Activated naive CD8-positive, alpha-beta T cell treated with anti-CD3 and anti-CD28 coated beads, Interleukin-2, amount 10 ng/mL, durations not matched to agents 7 days and 5 days (primary cell): ENCODE measurements around the gene CALR3. TPM values are rescaled to one million over a fixed set of nuclear protein-coding genes. Genes with fewer than 3 reads are reported as not detected.
"Not testable (repeated sequence)": the region's sequence is repeated elsewhere in the genome, so short reads cannot be mapped to it uniquely, and the experiment has no call there.

ENCODE experiments used
- ATAC-seq: fragments of 150-1000 bp; cut with Tn5 transposase; one replicate; pipeline ENCODE4 v1.10.0; 2021; ENCODE audit warnings: low read depth, moderate library complexity
- POLR2A ChIA-PET: fragments of 350-600 bp; sonication (Branson Sonifier 250); formaldehyde crosslinking; loops from one replicate; lab custom pipeline; 2021; ENCODE audit warnings: antibody characterized with exemption; lab: Charles Lee
- DNase-seq: peaks from one replicate; pipeline ENCODE4 v3.0.0; 2021
- H3K27ac Mint-ChIP-seq: one replicate; pipeline ENCODE4 v1.8.0; 2022; ENCODE audit warnings: mild to moderate bottlenecking, mixed read lengths
- H3K27me3 Mint-ChIP-seq: one replicate; pipeline ENCODE4 v1.8.0; 2022; ENCODE audit warnings: mild to moderate bottlenecking, moderate library complexity, mixed read lengths
- H3K36me3 Mint-ChIP-seq: one replicate; pipeline ENCODE4 v1.8.0; 2021; ENCODE audit warnings: mild to moderate bottlenecking, mixed read lengths
- H3K4me1 Mint-ChIP-seq: one replicate; pipeline ENCODE4 v1.8.0; 2021; ENCODE audit warnings: mixed read lengths
- H3K4me3 Mint-ChIP-seq: one replicate; pipeline ENCODE4 v1.8.0; 2022; ENCODE audit warnings: mild to moderate bottlenecking, moderate library complexity, mixed read lengths
- H3K9me3 Mint-ChIP-seq: one replicate; pipeline ENCODE4 v1.8.0; 2021; ENCODE audit warnings: mixed read lengths
- total RNA-seq, 2 experiments: library from RNA; stranded (reverse); gene quantifications; one replicate each; pipeline ENCODE4 v1.2.3, GENCODE V29; 2021

CALR3 gene
- total RNA-seq, 2 experiments from 2014 or later: not detected

DNA sequence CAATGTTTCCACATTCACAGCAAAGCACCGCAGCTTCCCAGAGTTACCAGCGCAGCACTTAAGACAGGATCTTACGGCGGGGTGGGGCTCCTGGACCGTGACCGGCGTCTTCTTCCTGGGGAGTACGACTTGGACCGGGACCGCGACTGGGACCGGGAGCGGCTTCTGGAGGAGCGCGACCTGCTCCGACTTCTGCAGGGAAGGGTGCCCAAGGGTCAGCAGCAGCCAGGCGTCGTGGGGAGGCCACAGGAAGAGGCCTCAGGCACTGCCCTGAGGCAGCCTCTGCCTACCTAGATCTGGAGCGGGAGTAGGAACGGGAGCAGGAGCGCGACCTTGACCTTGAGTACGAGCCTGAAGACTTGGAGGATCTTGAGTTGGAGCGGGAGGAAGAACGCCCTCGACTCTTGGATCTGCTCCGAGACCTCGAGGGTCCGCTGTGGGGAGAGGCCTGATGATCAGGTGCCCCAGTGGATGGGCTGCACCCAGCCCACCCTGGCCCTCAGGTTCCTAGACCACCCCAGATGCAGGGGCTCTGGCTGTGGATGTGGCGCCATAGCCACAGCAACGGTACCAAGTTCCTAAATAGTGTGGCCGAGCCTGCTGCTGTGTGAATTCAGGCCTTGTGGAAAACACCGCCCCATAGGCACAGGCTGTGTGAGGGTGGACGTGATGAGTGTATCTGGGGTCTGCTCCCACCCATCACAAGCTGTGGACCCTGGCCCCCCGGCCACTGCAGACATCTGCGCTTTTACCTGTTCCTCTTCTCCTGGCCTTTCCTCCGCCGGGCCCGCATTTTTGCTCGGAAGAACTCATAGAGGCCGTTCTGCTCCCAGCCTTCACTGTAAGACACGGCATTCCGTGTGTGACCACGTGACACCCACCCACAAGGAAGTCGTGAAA, 24.4 kb upstream of the CALR3 start:
- H3K4me3 Mint-ChIP-seq: no peak overlapping the region
- no peak overlapping the region for H3K27ac Mint-ChIP-seq
- peaks cover 19% of the 10 kb centered on the region for H3K36me3 Mint-ChIP-seq
- peaks cover 8% of the 10 kb centered on the region for H3K4me1 Mint-ChIP-seq
- POLR2A ChIA-PET: no interaction called here
- no peak for ATAC-seq
- H3K9me3 Mint-ChIP-seq: no peaks in the 10 kb centered on the region
- H3K27me3 Mint-ChIP-seq: no peaks in the 10 kb centered on the region
- no peak for DNase-seq

DNA sequence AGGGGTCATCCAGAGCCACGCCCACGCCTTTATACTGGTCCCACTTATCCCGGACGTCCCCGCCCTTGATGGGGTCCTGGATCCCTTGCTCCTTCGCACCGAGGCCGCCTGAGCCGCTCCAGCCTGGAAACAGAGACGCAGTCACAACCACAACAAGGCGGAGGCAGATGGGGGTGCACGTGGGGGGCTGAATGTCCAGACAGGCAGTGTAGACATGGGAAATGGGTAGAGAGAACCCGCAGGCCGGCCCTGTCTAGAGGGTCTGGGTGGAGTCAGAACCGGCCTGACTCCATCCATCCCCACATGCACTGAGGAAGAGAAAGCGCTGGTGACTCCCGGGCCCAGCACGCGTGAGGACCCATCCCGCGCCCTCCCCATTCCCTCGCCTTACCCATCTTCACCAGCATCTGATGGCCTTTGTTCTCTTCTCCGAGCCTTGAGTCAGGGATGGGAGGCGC, 23.3 kb upstream of the CALR3 start:
- Mint-ChIP-seq H3K27me3 (no peaks in the 10 kb centered on the region), H3K9me3 (no peaks in the 10 kb centered on the region), H3K4me1 (peaks cover 8% of the 10 kb centered on the region), H3K4me3 (no peak overlapping the region), H3K27ac (no peak overlapping the region), H3K36me3 (peaks cover 19% of the 10 kb centered on the region)
- ATAC-seq: no peak
- POLR2A ChIA-PET: no interaction called here
- no peak for DNase-seq

DNA sequence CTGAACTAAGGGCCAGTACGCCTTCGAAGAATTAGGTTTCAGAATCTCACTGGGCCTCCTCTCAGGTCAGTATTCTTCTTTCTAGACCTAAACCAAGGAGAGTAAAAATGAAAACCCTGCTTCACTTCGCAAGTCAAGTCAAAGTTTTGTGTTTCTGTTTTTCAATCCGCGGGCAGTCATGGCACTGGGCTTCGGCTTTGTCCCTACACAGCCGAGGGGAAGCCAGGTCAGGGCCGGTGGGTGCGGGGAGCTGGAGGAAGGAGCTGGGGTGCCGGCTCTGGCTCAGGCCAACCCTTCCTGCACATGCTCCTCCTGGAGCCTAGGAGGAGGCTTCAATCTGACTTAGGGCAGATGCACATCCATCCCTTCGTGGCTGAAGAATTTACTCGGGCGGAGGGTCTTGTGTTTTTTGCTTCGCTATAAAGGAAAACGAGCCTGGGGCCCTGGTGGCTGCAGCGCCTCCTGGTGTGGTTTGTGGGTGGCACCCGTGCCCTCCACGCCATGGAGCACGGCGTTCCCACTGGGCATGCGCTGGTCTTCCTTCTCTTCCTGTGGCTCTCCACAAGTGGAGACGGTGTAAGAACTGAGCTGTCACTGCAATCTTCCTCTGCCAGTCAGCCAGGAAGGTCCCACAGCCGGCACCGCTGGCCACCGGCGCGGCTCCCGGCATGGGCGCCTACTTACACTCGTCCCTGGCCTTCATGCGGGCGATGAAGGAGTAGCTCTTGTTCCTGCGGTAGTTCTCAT, 22.7 kb upstream of the CALR3 start:
- ATAC-seq: no peak
- POLR2A ChIA-PET: interaction anchor here (1.2 kb wide), 1 partner anchor 10 kb away, joined by 3 read pairs; no protein-coding TSS in a partner anchor
- H3K4me3 Mint-ChIP-seq: no peak overlapping the region
- DNase-seq: no peak
- H3K4me1 Mint-ChIP-seq: peaks cover 8% of the 10 kb centered on the region
- H3K27me3 Mint-ChIP-seq: no peaks in the 10 kb centered on the region
- no peak overlapping the region for H3K27ac Mint-ChIP-seq
- H3K36me3 Mint-ChIP-seq: peaks cover 13% of the 10 kb centered on the region
- H3K9me3 Mint-ChIP-seq: no peaks in the 10 kb centered on the region

DNA sequence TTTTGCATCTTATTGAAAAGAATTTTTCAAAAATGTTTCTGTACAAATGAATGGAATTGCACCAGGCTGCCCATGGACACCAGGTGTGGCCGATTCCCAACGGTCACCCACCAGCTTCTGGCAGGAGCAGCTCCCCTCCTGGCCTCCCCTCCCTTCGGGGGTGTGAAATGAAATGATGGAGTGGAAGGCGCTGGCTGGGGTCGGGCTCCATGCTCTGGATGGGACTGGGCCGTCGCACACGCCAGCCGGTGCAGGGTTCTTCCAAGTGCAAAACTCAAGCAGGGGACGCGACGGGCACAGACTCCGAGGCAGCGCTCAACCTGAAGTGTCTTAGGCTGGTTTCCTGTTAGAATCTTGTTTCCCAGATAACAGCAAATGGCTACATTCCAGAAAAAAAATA, 22.1 kb upstream of the CALR3 start:
- DNase-seq (no peak), ATAC-seq (no peak)
- no peak overlapping the region for H3K27ac Mint-ChIP-seq
- H3K4me3 Mint-ChIP-seq: no peak overlapping the region
- H3K4me1 Mint-ChIP-seq: peaks cover 8% of the 10 kb centered on the region
- H3K27me3 Mint-ChIP-seq: no peaks in the 10 kb centered on the region
- POLR2A ChIA-PET: interaction anchor here (1.2 kb wide), 1 partner anchor 10 kb away, joined by 3 read pairs; no protein-coding TSS in a partner anchor
- H3K9me3 Mint-ChIP-seq: no peaks in the 10 kb centered on the region
- peaks cover 11% of the 10 kb centered on the region for H3K36me3 Mint-ChIP-seq

DNA sequence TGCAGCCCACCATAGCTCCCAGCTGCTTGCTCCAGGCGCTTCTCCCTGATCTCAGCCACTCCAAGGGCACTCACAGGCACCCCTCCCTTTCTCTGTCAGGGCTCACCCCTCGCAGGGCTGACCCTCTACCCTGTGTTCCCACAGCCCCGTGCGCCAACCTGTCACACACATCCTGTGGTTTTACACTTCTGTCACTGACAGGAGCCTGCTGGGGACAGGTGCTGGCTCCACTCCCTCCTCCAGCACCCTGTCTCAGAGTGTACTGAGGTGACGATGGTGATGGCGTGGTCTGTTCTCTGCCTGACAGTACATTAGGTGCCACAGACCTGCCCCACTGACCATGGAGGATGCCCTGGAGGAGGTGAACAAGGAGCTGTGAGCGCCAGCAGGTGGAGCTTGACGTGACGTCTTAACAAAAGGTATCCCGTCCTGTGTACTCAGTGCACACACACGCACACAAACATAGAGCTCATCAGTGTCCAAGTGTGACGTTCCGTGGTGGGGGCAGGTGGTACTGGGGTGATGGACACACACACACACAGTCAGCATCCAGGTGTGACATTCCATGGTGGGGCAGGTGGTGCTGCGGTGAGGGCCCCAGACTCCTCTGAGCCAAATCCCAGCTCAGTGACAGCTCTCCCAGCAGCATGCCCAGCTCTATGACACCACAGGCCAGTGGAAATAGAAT, 21.1 kb upstream of the CALR3 start:
- H3K9me3 Mint-ChIP-seq: no peaks in the 10 kb centered on the region
- ATAC-seq (peak; percentile 19), DNase-seq (no peak)
- no peaks in the 10 kb centered on the region for H3K27me3 Mint-ChIP-seq
- POLR2A ChIA-PET: interaction anchor here (1.2 to 1.3 kb wide), 3 partner anchors 11 to 25 kb away, joined by 3 to 5 read pairs (median 4); partner anchors contain the start of gene CHERP
- peak overlapping the region; percentile 56 for H3K27ac Mint-ChIP-seq
- H3K4me3 Mint-ChIP-seq: no peak overlapping the region
- H3K36me3 Mint-ChIP-seq: peaks cover 6% of the 10 kb centered on the region
- peaks cover 8% of the 10 kb centered on the region for H3K4me1 Mint-ChIP-seq

DNA sequence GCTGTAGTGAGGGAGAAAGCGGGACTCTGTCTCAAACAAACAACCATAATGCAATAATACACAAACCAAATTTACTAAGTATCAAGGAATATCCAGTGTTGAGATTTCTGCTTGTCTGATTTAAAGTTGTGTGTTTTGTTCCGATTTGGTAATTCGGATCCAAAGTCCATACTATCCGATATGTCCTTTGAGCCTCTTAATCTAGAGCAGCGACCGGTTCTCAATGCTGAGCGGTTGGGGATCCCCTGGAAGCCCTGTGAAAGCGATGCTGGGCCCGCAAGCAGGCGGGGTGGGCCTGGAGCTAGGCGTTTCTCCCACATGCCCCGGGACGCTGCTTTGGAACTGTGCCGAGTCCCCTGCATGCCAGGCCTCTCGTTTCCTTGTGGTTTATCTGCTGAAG, 20.4 kb upstream of the CALR3 start:
- H3K4me1 Mint-ChIP-seq: peaks cover 8% of the 10 kb centered on the region
- peaks cover 6% of the 10 kb centered on the region for H3K36me3 Mint-ChIP-seq
- no peak for DNase-seq
- H3K27ac Mint-ChIP-seq: no peak overlapping the region
- no peak for ATAC-seq
- no peaks in the 10 kb centered on the region for H3K9me3 Mint-ChIP-seq
- H3K27me3 Mint-ChIP-seq: no peaks in the 10 kb centered on the region
- H3K4me3 Mint-ChIP-seq: no peak overlapping the region
- POLR2A ChIA-PET: interaction anchor here (1.3 kb wide), 1 partner anchor 26 kb away, joined by 5 read pairs; the partner anchor contains the start of gene CHERP

DNA sequence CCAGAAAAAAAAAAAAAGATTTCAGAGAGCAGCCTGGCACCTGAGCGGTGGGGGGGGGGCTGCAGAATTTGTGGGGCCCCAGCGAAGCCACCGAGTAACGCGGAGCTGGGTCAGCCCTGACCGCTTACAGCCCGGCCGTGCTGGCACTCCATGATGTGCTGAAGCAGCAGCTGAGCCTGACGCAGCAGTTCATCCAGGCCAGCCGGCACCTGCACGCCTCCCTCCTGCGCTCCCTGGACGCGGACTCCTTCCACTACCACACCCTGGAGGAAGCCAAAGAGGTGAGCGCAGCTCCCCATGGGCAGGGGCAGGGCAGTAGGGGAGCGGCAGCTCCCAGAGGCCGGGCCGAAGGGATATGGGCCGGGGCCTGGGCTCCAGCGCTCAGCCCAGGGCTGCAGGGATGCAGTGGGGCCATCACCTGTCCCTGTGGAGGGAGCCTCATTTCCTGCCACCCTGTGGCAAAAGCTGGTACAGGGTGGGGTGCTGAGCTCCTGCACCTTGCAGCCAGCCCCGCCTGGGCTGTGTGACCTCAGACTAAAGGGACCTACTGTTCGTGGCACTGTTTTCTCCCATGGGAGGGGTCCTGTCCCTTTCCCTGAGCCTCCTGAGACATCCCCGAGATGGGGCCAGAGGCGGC, 18.5 kb upstream of the CALR3 start:
- DNase-seq: no peak
- no peaks in the 10 kb centered on the region for H3K9me3 Mint-ChIP-seq
- no peak for ATAC-seq
- peaks cover 5% of the 10 kb centered on the region for H3K36me3 Mint-ChIP-seq
- peaks cover 8% of the 10 kb centered on the region for H3K4me1 Mint-ChIP-seq
- POLR2A ChIA-PET: interaction anchor here (1.0 kb wide), 1 partner anchor 146 kb away, joined by 3 read pairs; the partner anchor contains the start of gene TMEM38A
- no peak overlapping the region for H3K27ac Mint-ChIP-seq
- H3K27me3 Mint-ChIP-seq: no peaks in the 10 kb centered on the region
- no peak overlapping the region for H3K4me3 Mint-ChIP-seq

DNA sequence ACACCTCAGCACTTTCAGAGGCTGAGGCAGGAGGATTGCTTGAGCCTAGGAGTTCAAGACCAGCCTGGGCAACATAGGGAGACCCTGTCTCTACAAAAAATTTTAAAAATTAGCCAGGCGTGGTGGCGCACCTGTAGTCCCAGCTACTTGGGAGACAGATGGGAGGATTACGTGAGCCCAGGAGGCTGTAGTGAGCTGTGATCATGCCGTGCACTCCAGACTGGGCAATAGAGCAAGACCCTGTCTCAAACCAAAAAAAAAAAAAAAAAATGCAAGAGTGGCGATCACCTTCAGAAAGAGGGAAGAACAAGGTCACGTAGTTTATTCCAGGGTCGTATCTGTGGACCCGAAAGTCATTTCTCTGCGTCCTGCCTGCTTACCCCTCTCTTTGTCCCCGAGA, 16.6 kb upstream of the CALR3 start:
- H3K27me3 Mint-ChIP-seq, H3K9me3 Mint-ChIP-seq, H3K27ac Mint-ChIP-seq, POLR2A ChIA-PET, H3K4me1 Mint-ChIP-seq, ATAC-seq, H3K4me3 Mint-ChIP-seq, H3K36me3 Mint-ChIP-seq, DNase-seq: not testable (repeated sequence)

DNA sequence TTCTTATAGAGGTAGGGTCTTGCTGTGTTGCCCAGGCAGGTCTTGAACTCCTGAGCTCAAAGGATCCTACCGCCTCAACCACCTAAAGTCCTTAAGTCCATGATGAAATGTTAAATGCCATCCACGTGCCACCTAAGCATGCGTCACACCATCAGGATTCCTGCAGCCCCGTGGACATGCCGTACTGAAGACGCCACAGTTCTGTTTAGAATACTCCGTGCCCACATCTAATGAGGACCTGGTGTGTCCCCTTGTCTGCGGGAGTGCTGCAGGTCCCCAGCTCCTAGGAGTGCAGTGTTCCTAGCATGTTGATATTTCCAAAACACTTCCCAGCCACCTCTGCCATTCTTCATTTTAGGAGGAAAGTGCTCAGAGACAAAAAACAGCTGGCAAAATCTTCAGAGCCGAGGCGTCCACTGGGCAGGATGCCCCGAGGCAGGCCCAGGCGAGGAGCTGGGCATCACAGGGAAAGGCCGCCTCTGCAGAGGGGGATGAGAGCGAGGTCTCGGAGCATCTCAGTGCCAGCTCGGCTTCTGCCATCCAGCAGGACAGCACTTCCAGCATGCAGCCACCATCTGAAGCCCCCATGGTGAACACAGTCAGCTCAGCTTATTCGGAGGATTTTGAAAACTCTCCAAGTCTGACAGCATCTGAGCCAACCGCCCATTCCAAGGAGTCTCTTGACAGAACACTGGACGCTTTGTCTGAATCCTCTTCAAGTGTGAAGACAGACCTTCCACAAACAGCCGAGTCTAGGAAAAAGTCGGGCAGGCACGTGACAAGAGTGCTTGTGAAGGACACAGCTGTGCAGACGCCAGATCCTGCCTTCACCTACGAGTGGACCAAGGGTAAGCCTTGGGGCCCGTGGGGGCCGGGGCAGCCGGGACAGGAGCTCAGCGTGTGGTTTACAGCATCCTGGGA, 13.4 kb upstream of the CALR3 start:
- no peaks in the 10 kb centered on the region for H3K4me1 Mint-ChIP-seq
- no peaks in the 10 kb centered on the region for H3K27me3 Mint-ChIP-seq
- H3K4me3 Mint-ChIP-seq: no peak overlapping the region
- DNase-seq (no peak), ATAC-seq (no peak)
- H3K36me3 Mint-ChIP-seq: peaks cover 1% of the 10 kb centered on the region
- H3K9me3 Mint-ChIP-seq: no peaks in the 10 kb centered on the region
- no peak overlapping the region for H3K27ac Mint-ChIP-seq
- POLR2A ChIA-PET: interaction anchor here (1.1 kb wide), 1 partner anchor 11 kb away, joined by 4 read pairs; no protein-coding TSS in a partner anchor

DNA sequence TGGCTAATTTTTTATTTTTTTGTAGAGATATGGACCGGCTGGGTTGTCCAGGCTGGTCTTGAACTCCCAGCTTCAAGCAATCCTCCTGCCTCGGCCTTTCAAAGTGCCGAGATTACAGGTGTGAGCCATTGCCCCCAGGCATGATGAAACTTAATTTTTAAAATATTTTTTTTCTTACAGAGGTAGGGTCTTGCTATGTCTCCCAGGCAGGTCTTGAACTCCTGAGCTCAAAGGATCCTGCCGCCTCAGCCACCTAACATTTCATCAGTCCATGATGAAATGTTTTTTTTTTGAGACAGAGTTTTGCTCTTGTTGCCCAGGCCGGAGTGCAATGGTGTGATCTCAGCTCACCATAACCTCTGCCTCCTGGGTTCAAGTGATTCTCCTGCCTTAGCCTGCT, 12.6 kb upstream of the CALR3 start:
- no peak for DNase-seq
- Mint-ChIP-seq H3K9me3 (no peaks in the 10 kb centered on the region), H3K27me3 (no peaks in the 10 kb centered on the region), H3K4me1 (no peaks in the 10 kb centered on the region), H3K36me3 (peaks cover 2% of the 10 kb centered on the region), H3K27ac (no peak overlapping the region), H3K4me3 (no peak overlapping the region)
- POLR2A ChIA-PET: no interaction called here
- no peak for ATAC-seq

DNA sequence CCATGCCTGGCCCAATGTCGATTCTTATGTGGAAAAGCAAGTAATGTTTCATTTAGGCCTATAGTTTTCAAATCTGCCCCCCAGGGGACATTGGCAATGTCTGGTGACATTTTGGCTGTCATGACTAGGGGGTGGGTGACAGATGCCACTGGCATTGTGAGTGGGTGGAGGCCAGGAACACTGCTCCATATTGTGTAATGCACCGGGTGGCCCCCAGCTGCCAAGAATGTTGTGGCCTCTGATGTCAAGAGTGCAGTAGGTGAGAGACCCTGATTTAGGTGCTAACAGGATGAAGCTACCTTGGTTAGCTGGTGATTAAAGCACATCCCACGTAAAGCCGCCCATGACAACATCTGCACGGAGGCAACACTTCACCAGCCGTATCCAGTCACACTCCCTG, 11.0 kb upstream of the CALR3 start:
- no peak overlapping the region for H3K4me3 Mint-ChIP-seq
- H3K27me3 Mint-ChIP-seq: no peaks in the 10 kb centered on the region
- POLR2A ChIA-PET: no interaction called here
- H3K9me3 Mint-ChIP-seq: no peaks in the 10 kb centered on the region
- H3K36me3 Mint-ChIP-seq: peaks cover 2% of the 10 kb centered on the region
- no peak for DNase-seq
- no peak for ATAC-seq
- H3K27ac Mint-ChIP-seq: no peak overlapping the region
- no peaks in the 10 kb centered on the region for H3K4me1 Mint-ChIP-seq

DNA sequence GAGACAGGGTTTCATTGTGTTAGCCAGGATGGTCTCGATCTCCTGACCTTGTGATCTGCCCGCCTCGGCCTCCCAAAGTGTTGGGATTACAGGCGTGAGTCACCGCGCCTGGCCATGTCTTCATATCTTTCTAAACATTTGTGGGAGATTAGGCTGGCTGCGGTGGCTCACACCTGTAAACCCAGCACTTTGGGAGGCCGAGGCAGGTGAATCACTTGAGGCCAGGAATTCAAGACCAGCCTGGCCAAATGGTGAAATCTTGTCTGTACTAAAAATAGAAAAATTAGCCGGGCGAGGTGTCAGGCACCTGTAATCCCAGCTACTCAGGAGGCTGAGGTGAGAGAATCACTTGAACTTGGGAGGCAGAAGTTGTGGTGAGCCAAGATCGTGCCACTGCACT, 10.2 kb upstream of the CALR3 start:
- H3K27me3 Mint-ChIP-seq, ATAC-seq, H3K27ac Mint-ChIP-seq, DNase-seq, H3K4me3 Mint-ChIP-seq, H3K36me3 Mint-ChIP-seq, H3K9me3 Mint-ChIP-seq, POLR2A ChIA-PET, H3K4me1 Mint-ChIP-seq: not testable (repeated sequence)
